HG02759 (cell line): Measurements from ENCODE around the gene THAP3.

ENCODE experiments used
- ATAC-seq: cut with Tn5 transposase; IDR thresholded peaks from one replicate; pipeline ENCODE4 v1.9.1; 2021; ENCODE audit warnings: mild to moderate bottlenecking, moderate library complexity; ENCODE audit not compliant: unreplicated experiment

THAP3 gene

GRCh38 chr1:6666696-6667095, 42.0 kb downstream of the THAP3 start:
- ATAC-seq = no peak

GRCh38 chr1:6667139-6667538, 42.5 kb downstream of the THAP3 start:
- no peak for ATAC-seq

GRCh38 chr1:6668503-6668902, 43.8 kb downstream of the THAP3 start:
- no peak for ATAC-seq

- ATAC-seq = no peak
Observed at GRCh38 chr1:6672558-6672957, 47.9 kb downstream of the THAP3 start.

- ATAC-seq = no peak
Observed at GRCh38 chr1:6673816-6674398, 49.2 kb downstream of the THAP3 start.

- ATAC-seq = no peak
Observed at GRCh38 chr1:6674771-6675170, 50.1 kb downstream of the THAP3 start.

GRCh38 chr1:6675941-6676340, 51.3 kb downstream of the THAP3 start:
- ATAC-seq = no peak
